Fibroblast of skin of abdomen (primary cell): ENCODE results near the gene RGS9.
"Not testable (repeated sequence)": the region's sequence is repeated elsewhere in the genome, so short reads cannot be mapped to it uniquely, and the experiment has no call there.

Experiments
- DNase-seq: peaks from one replicate; pipeline ENCODE4 v3.0.0-alpha.2; 2013

The RGS9 gene

GRCh38 chr17:65183736-65184135 lies 46.6 kb downstream of the RGS9 start:
- peak; percentile 87 for DNase-seq

- no peak for DNase-seq
Measured at GRCh38 chr17:65184235-65184959, 47.2 kb downstream of the RGS9 start.

- no peak for DNase-seq
Measured at GRCh38 chr17:65185062-65185461, 47.9 kb downstream of the RGS9 start.

- no peak for DNase-seq
Measured at GRCh38 chr17:65185668-65186382, 48.7 kb downstream of the RGS9 start.

- DNase-seq, result peak; percentile 34
Measured at GRCh38 chr17:65190467-65191097, 53.4 kb downstream of the RGS9 start.

GRCh38 chr17:65191811-65192740 lies 54.9 kb downstream of the RGS9 start:
- peak; percentile 69 for DNase-seq

- no peak for DNase-seq
Measured at GRCh38 chr17:65193305-65193704, 56.1 kb downstream of the RGS9 start.

- peak; percentile 17 for DNase-seq
Measured at GRCh38 chr17:65193716-65194293, 56.6 kb downstream of the RGS9 start.

- no peak for DNase-seq
Measured at GRCh38 chr17:65194670-65195334, 57.6 kb downstream of the RGS9 start.

- no peak for DNase-seq
Measured at GRCh38 chr17:65195716-65196115, 58.5 kb downstream of the RGS9 start.

GRCh38 chr17:65196617-65197016 lies 59.4 kb downstream of the RGS9 start:
- DNase-seq, result no peak

- DNase-seq, result no peak
Measured at GRCh38 chr17:65197201-65197600, 60.0 kb downstream of the RGS9 start.

- peak; percentile 57 for DNase-seq
Measured at GRCh38 chr17:65198653-65199382, 61.6 kb downstream of the RGS9 start.

GRCh38 chr17:65201331-65201730 lies 64.2 kb downstream of the RGS9 start:
- no peak for DNase-seq

- DNase-seq, result no peak
Measured at GRCh38 chr17:65202844-65203571, 65.8 kb downstream of the RGS9 start.

- no peak for DNase-seq
Measured at GRCh38 chr17:65204001-65204400, 66.8 kb downstream of the RGS9 start.

- DNase-seq, result no peak
Measured at GRCh38 chr17:65205655-65206054, 68.5 kb downstream of the RGS9 start.

GRCh38 chr17:65207448-65207847 lies 70.3 kb downstream of the RGS9 start:
- not testable (repeated sequence) for DNase-seq

GRCh38 chr17:65208717-65209116 lies 71.5 kb downstream of the RGS9 start:
- DNase-seq, result no peak

- DNase-seq, result peak; percentile 17
Measured at GRCh38 chr17:65218261-65218660, 81.1 kb downstream of the RGS9 start.
